Erythroblast (primary cell): ENCODE measurements around the gene SRGAP1.

ENCODE experiments used
- GATA1 ChIP-seq: IDR thresholded peaks from 2 replicates; pipeline ENCODE4 v1.6.1; 2011; ENCODE audit warnings: low read depth, mild to moderate bottlenecking, control low read depth, low read length, moderate library complexity
- POLR2A ChIP-seq: IDR thresholded peaks from 2 replicates; pipeline ENCODE4 v1.6.1; 2011; ENCODE audit warnings: mild to moderate bottlenecking, low read length

- TF ChIP-seq POLR2A (no peak), GATA1 (no peak)
Observed at GRCh38 chr12:63921157-63921556, 76.7 kb downstream of the SRGAP1 start.
